Measurements from ENCODE around the gene CCDC149. TPM values are rescaled to one million over a fixed set of nuclear protein-coding genes. Genes with fewer than 3 reads are reported as not detected.

CCDC149 gene
- total and polyA plus RNA-seq, 4 donors: 1.4 to 11.2 (median 3.4) TPM

DNA sequence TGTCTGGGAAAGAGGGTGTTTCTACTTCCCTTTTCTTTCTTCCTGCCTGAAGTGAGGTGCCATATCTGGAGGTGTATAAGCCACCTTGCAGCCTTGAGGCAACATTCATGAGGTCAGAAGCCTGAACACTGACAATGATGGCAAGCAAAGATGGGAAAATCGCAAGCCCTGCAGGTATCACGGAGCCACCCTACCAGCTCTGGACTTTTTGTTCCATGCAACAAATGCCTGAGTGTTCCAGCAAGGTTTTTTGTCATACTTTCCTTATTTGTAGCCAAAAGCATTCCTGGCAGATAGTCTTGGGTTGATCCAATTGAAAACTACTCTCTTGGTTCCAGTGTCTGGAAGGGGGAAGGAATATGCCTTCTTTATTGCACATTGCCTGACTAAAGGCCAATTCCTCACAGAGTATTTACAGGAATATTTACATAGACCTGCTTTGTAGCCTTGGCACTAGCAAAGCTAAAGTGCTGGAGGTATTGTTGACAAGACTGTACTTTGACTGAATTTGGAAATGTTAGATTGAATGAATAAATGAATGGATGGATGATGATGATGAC is 131.8 kb downstream of the CCDC149 start:
- DNase-seq (ENCODE audit: low spot score): no peak
- H3K27ac ChIP-seq (ENCODE audit: low read depth in 1 of 2, low read length in 2 of 2): no peak overlapping the region
- TF ChIP-seq RAD21 (IDR thresholded peaks at IDR 0.05): no peak
- no peak for TF ChIP-seq HNF4A (conservative IDR thresholded peaks at IDR 0.05)
- no peak for TF ChIP-seq EGR1 (IDR thresholded peaks at IDR 0.05; ENCODE audit: low read depth in 2 of 2)
- TF ChIP-seq, protein P1, sequence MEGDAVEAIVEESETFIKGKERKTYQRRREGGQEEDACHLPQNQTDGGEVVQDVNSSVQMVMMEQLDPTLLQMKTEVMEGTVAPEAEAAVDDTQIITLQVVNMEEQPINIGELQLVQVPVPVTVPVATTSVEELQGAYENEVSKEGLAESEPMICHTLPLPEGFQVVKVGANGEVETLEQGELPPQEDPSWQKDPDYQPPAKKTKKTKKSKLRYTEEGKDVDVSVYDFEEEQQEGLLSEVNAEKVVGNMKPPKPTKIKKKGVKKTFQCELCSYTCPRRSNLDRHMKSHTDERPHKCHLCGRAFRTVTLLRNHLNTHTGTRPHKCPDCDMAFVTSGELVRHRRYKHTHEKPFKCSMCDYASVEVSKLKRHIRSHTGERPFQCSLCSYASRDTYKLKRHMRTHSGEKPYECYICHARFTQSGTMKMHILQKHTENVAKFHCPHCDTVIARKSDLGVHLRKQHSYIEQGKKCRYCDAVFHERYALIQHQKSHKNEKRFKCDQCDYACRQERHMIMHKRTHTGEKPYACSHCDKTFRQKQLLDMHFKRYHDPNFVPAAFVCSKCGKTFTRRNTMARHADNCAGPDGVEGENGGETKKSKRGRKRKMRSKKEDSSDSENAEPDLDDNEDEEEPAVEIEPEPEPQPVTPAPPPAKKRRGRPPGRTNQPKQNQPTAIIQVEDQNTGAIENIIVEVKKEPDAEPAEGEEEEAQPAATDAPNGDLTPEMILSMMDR (IDR thresholded peaks at IDR 0.05; ENCODE audit: low read depth, low read length, missing input control): no peak
- TF ChIP-seq GABPA (IDR thresholded peaks at IDR 0.05 in 1 of 2, conservative IDR thresholded peaks at IDR 0.05 in 1 of 2): no peak
- TF ChIP-seq RXRA (IDR thresholded peaks at IDR 0.05): no peak
- no peak for TF ChIP-seq TAF1 (conservative IDR thresholded peaks at IDR 0.05)
- TF ChIP-seq, protein P2, sequence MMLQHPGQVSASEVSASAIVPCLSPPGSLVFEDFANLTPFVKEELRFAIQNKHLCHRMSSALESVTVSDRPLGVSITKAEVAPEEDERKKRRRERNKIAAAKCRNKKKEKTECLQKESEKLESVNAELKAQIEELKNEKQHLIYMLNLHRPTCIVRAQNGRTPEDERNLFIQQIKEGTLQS (IDR thresholded peaks at IDR 0.05): no peak
- TF ChIP-seq, protein P3, sequence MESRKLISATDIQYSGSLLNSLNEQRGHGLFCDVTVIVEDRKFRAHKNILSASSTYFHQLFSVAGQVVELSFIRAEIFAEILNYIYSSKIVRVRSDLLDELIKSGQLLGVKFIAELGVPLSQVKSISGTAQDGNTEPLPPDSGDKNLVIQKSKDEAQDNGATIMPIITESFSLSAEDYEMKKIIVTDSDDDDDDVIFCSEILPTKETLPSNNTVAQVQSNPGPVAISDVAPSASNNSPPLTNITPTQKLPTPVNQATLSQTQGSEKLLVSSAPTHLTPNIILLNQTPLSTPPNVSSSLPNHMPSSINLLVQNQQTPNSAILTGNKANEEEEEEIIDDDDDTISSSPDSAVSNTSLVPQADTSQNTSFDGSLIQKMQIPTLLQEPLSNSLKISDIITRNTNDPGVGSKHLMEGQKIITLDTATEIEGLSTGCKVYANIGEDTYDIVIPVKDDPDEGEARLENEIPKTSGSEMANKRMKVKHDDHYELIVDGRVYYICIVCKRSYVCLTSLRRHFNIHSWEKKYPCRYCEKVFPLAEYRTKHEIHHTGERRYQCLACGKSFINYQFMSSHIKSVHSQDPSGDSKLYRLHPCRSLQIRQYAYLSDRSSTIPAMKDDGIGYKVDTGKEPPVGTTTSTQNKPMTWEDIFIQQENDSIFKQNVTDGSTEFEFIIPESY (IDR thresholded peaks at IDR 0.05): no peak
- no peak for TF ChIP-seq YY1 (IDR thresholded peaks at IDR 0.05)
- TF ChIP-seq HNF4G (IDR thresholded peaks at IDR 0.05): no peak
- TF ChIP-seq, protein P4, sequence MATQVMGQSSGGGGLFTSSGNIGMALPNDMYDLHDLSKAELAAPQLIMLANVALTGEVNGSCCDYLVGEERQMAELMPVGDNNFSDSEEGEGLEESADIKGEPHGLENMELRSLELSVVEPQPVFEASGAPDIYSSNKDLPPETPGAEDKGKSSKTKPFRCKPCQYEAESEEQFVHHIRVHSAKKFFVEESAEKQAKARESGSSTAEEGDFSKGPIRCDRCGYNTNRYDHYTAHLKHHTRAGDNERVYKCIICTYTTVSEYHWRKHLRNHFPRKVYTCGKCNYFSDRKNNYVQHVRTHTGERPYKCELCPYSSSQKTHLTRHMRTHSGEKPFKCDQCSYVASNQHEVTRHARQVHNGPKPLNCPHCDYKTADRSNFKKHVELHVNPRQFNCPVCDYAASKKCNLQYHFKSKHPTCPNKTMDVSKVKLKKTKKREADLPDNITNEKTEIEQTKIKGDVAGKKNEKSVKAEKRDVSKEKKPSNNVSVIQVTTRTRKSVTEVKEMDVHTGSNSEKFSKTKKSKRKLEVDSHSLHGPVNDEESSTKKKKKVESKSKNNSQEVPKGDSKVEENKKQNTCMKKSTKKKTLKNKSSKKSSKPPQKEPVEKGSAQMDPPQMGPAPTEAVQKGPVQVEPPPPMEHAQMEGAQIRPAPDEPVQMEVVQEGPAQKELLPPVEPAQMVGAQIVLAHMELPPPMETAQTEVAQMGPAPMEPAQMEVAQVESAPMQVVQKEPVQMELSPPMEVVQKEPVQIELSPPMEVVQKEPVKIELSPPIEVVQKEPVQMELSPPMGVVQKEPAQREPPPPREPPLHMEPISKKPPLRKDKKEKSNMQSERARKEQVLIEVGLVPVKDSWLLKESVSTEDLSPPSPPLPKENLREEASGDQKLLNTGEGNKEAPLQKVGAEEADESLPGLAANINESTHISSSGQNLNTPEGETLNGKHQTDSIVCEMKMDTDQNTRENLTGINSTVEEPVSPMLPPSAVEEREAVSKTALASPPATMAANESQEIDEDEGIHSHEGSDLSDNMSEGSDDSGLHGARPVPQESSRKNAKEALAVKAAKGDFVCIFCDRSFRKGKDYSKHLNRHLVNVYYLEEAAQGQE (IDR thresholded peaks at IDR 0.05): no peak
- no peak overlapping the region for H3K9ac ChIP-seq (ENCODE audit: low read depth in 1 of 2, low read length in 2 of 2)
- peaks cover 0 to 3% (median 0%) of the 10 kb centered on the region in 4 donors for H3K9me3 ChIP-seq (ENCODE audit: control insufficient read depth in 4 of 4, low read length in 3 of 4)
- no peaks in the 10 kb centered on the region for H3K27me3 ChIP-seq (ENCODE audit: control insufficient read depth in 4 of 4, insufficient read depth in 4 of 4, low read length in 3 of 4)
- H3K36me3 ChIP-seq (ENCODE audit: control insufficient read depth in 4 of 4, insufficient read depth in 3 of 4, low read depth in 1 of 4, low read length in 3 of 4): no peaks in the 10 kb centered on the region
- 90% methylated on average over 2 of the region's 2 CpGs for WGBS
- H3K4me3 ChIP-seq (ENCODE audit: low read depth in 1 of 3, low read length in 3 of 3): no peak overlapping the region
- no peaks in the 10 kb centered on the region for H3K4me1 ChIP-seq (ENCODE audit: control insufficient read depth in 4 of 4, insufficient read depth in 4 of 4, low read length in 3 of 4)

DNA sequence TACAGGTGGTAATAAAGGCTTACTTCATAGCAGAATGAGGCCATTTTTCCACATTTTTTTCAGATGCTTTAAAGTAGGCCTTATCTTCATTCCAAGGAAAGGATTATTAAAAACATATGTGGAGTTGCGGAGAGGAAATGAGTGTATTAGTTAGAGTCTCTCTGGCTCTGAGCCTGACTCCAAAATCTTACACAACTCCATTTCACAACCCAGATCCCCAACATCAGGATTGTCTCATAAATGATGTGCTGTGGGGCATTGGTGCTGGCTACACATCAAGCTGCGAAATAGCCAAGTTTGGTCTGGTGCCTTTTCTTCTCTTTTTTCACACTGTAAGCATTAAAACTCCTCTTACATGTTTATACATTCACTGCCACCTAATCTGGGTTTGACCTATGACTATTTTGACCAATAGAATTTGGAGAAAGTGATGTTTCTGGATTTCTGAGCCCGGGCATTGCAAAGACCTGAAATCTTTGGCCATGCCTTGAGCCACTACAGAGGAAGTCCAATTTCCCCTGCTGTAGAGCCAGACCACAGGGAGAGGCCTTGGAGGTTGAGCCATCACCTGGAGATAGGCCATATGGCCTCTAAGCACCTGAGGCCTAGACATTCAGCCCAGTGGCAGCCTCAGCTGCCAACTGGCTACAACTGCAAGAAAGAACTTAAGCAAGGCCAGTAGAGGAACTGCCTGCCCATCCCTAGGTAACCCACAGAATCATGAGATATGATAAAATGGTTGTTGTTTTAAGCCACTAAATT is 134.2 kb downstream of the CCDC149 start:
- 57% methylated on average over 3 of the region's 3 CpGs for WGBS

More for the DNA sequence above, 134.2 kb downstream of the CCDC149 start:
- Histone ChIP-seq H3K9ac (ENCODE audit: low read depth in 1 of 2, low read length in 2 of 2) (no peak overlapping the region), H3K36me3 (ENCODE audit: control insufficient read depth in 4 of 4, insufficient read depth in 3 of 4, low read depth in 1 of 4, low read length in 3 of 4) (no peaks in the 10 kb centered on the region), H3K4me1 (ENCODE audit: control insufficient read depth in 4 of 4, insufficient read depth in 4 of 4, low read length in 3 of 4) (no peaks in the 10 kb centered on the region), H3K27me3 (ENCODE audit: control insufficient read depth in 4 of 4, insufficient read depth in 4 of 4, low read length in 3 of 4) (no peaks in the 10 kb centered on the region), H3K9me3 (ENCODE audit: control insufficient read depth in 4 of 4, low read length in 3 of 4) (no peaks in the 10 kb centered on the region), H3K27ac (ENCODE audit: low read depth in 1 of 2, low read length in 2 of 2) (no peak overlapping the region), H3K4me3 (ENCODE audit: low read depth in 1 of 3, low read length in 3 of 3) (no peak overlapping the region)
- DNase-seq (ENCODE audit: low spot score): no peak
- TF ChIP-seq RAD21 (IDR thresholded peaks at IDR 0.05) (no peak), NR2F2 (IDR thresholded peaks at IDR 0.05) (no peak), EGR1 (IDR thresholded peaks at IDR 0.05; ENCODE audit: low read depth in 2 of 2) (no peak), FOXA2 (IDR thresholded peaks at IDR 0.05) (no peak), GABPA (IDR thresholded peaks at IDR 0.05 in 1 of 2, conservative IDR thresholded peaks at IDR 0.05 in 1 of 2) (no peak), TAF1 (conservative IDR thresholded peaks at IDR 0.05) (no peak)
- TF ChIP-seq, protein P1 (IDR thresholded peaks at IDR 0.05; ENCODE audit: low read depth, low read length, missing input control): no peak
- TF ChIP-seq, protein P5, sequence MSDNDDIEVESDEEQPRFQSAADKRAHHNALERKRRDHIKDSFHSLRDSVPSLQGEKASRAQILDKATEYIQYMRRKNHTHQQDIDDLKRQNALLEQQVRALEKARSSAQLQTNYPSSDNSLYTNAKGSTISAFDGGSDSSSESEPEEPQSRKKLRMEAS (IDR thresholded peaks at IDR 0.05): no peak
- TF ChIP-seq, protein P4 (IDR thresholded peaks at IDR 0.05): no peak

All from liver (tissue), 9 donors.